K562 (cell line): ENCODE data around the gene BHLHE40. TPM values are rescaled to one million over a fixed set of nuclear protein-coding genes. Genes with fewer than 3 reads are reported as not detected.
A peak's percentile ranks its signal among the peaks of the same experiment; 100 is the strongest.

Experiments
- AFF4 ChIP-seq: sonication (generic); formaldehyde crosslinking; IDR thresholded peaks from 2 replicates; pipeline ENCODE4 v1.8.0; 2023; ENCODE audit warnings: mild to moderate bottlenecking, missing genetic modification reagents
- ASH1L ChIP-seq: fragments of 450-650 bp; IDR thresholded peaks from 2 replicates; pipeline ENCODE4 v1.6.1; 2018; ENCODE audit warnings: borderline replicate concordance, mild to moderate bottlenecking, low read depth; ENCODE audit not compliant: partially characterized antibody
- FOXO4 ChIP-seq: fragments of 450-650 bp; formaldehyde crosslinking; IDR thresholded peaks from 2 replicates; pipeline ENCODE4 v1.4.0; 2020; ENCODE audit warnings: mild to moderate bottlenecking, moderate library complexity
- FOXP4 ChIP-seq: sonication (generic); formaldehyde crosslinking; IDR thresholded peaks from 2 replicates; pipeline ENCODE4 v1.8.0; 2022; ENCODE audit warnings: mild to moderate bottlenecking, missing genetic modification reagents, borderline replicate concordance
- GMEB1 ChIP-seq: fragments of 250-450 bp; sonication (Bioruptor Pico); IDR thresholded peaks from 2 replicates; pipeline ENCODE4 v1.4.0; 2020; ENCODE audit warnings: mild to moderate bottlenecking
- MEIS2 ChIP-seq: fragments of 450-650 bp; IDR thresholded peaks from 2 replicates; pipeline ENCODE4 v1.6.1; 2014; ENCODE audit warnings: mild to moderate bottlenecking; ENCODE audit not compliant: partially characterized antibody
- SRSF3 ChIP-seq: fragments of 200-400 bp; formaldehyde crosslinking; IDR thresholded peaks from 2 replicates; pipeline ENCODE4 v1.6.1; 2016; ENCODE audit warnings: mild to moderate bottlenecking, low read length, moderate library complexity; ENCODE audit not compliant: insufficient read depth
- UBTF ChIP-seq, 2 experiments: IDR thresholded peaks; 2 replicates each; pipeline ENCODE4 v1.6.1; 2012; ENCODE audit warnings: improper control_type of control experiment in 2 of 2, low read depth in 2 of 2, low read length in 2 of 2, borderline replicate concordance in 1 of 2
- ZBTB17 ChIP-seq: fragments of 450-650 bp; formaldehyde crosslinking; IDR thresholded peaks from 2 replicates; pipeline ENCODE4 v1.4.0; 2020; ENCODE audit warnings: mild to moderate bottlenecking
- ZNF57 ChIP-seq: fragments of 450-650 bp; formaldehyde crosslinking; IDR thresholded peaks from 2 replicates; pipeline ENCODE4 v1.4.0; 2020; ENCODE audit warnings: mild to moderate bottlenecking, moderate library complexity
- ZNF699 ChIP-seq: fragments of 250-450 bp; sonication (Bioruptor Pico); IDR thresholded peaks from 2 replicates; pipeline ENCODE4 v1.8.0; 2021; ENCODE audit warnings: mild to moderate bottlenecking, moderate library complexity; ENCODE audit not compliant: insufficient replicate concordance
- polyA plus RNA-seq, 8 experiments: library from polyadenylated mRNA; depleted of rRNA in 4 of 8; stranded (reverse) in 5 of 8; unstranded in 3 of 8; fragments of >200 nt; fragmentation: Nextera tagmentation in 2 of 8; fragmentation: Illumina TruSeq in 1 of 8; extraction: Ambion mirVana in 2 of 8; extraction: Trizol in 1 of 8; gene quantifications; 2 replicates each; pipeline versions ENCODE4 v1.2.1 to v1.2.3, GENCODE V29; 2011 to 2014; ENCODE audit warnings: inconsistent platforms in 1 of 8, missing spikeins in 1 of 8
- total RNA-seq, 7 experiments: library from RNA; depleted of rRNA in 6 of 7; stranded (reverse); fragments of >200 nt in 6 of 7; fragmentation: Illumina TruSeq in 2 of 7; extraction: Trizol in 2 of 7; gene quantifications; 2 replicates each; pipeline versions ENCODE4 v1.2.1 to v1.2.3, GENCODE V29; 2011 to 2021; ENCODE audit warnings: low replicate concordance in 1 of 7

Gene BHLHE40
- total and polyA plus RNA-seq, 9 of the 15 experiments (the other 6 are each of a cell fraction or from before 2014, with no cell fraction given), result 12.0 to 83.9 (median 31.4) TPM

- peak; percentile 34; the same call in 1 of the 2 replicates for TF ChIP-seq GMEB1 (CRISPR knock-in tag)
- TF ChIP-seq AFF4 (CRISPR knock-in tag), result peak; percentile 96; the same call in 1 of the 2 replicates
- no peak; the same call in 1 of the 2 replicates for TF ChIP-seq FOXP4 (CRISPR knock-in tag)
- no peak for TF ChIP-seq ZNF57 (CRISPR knock-in tag)
- TF ChIP-seq FOXO4 (CRISPR knock-in tag), result no peak
- TF ChIP-seq ZBTB17 (CRISPR knock-in tag), result peak; percentile 74
- no peak for TF ChIP-seq MEIS2
- no peak for TF ChIP-seq SRSF3
- no peak for TF ChIP-seq ZNF699 (CRISPR knock-in tag)
- no peak for TF ChIP-seq ASH1L
- peak in 1 of 2 experiments; percentile 98; a peak in 2 of 4 replicates for TF ChIP-seq UBTF (IDR thresholded peaks at IDR 0.05; ENCODE audit: borderline replicate concordance in 1 of 2, low read depth in 2 of 2, low read length in 2 of 2)
Measured at GRCh38 chr3:4980229-4981203, 1.3 kb downstream of the BHLHE40 start (continued).
